LNCaP clone FGC (cell line): Measurements from ENCODE around the gene ARHGAP22.

ENCODE experiments used
- DNase-seq: peaks from one replicate; pipeline ENCODE4 v3.0.0-alpha.2; 2011; ENCODE audit warnings: low read depth
- H3K4me3 ChIP-seq: 2 replicates; pipeline ENCODE4 v1.5.1; 2011; ENCODE audit warnings: mild to moderate bottlenecking, low read depth, low read length, control low read depth
- CTCF ChIP-seq: IDR thresholded peaks from 2 replicates; pipeline ENCODE4 v1.5.1; 2012; ENCODE audit warnings: mild to moderate bottlenecking; ENCODE audit not compliant: control insufficient read depth, insufficient read depth; ENCODE audit errors: extremely low read depth

The ARHGAP22 gene

GRCh38 chr10:48567346-48567745, 37.5 kb downstream of the ARHGAP22 start:
- no peak for TF ChIP-seq CTCF
- H3K4me3 ChIP-seq = no peak overlapping the region
- no peak for DNase-seq

GRCh38 chr10:48564466-48565160, 40.3 kb downstream of the ARHGAP22 start:
- H3K4me3 ChIP-seq = no peak overlapping the region
- no peak for DNase-seq
- no peak for TF ChIP-seq CTCF

- no peak overlapping the region for H3K4me3 ChIP-seq
- no peak for DNase-seq
- no peak for TF ChIP-seq CTCF
Observed at GRCh38 chr10:48557511-48558123, 47.3 kb downstream of the ARHGAP22 start.

- no peak for TF ChIP-seq CTCF
- no peak for DNase-seq
- no peak overlapping the region for H3K4me3 ChIP-seq
Observed at GRCh38 chr10:48556713-48557112, 48.2 kb downstream of the ARHGAP22 start.

GRCh38 chr10:48556065-48556464, 48.8 kb downstream of the ARHGAP22 start:
- no peak for DNase-seq
- no peak overlapping the region for H3K4me3 ChIP-seq
- TF ChIP-seq CTCF = no peak

GRCh38 chr10:48555310-48556042, 49.4 kb downstream of the ARHGAP22 start:
- no peak overlapping the region for H3K4me3 ChIP-seq
- TF ChIP-seq CTCF = no peak
- DNase-seq = no peak
